Neural cell (in vitro differentiated cells): ENCODE results near the gene ZNF573. TPM values are rescaled to one million over a fixed set of nuclear protein-coding genes. Genes with fewer than 3 reads are reported as not detected.

Source experiments
- polyA plus RNA-seq: library from polyadenylated mRNA; depleted of rRNA; stranded (reverse); fragments of >200 nt; gene quantifications from 2 replicates; pipeline ENCODE4 v1.2.3, GENCODE V29; 2014
- small RNA-seq, 3 experiments: library from RNA; depleted of rRNA; stranded (forward); fragments of <200 nt; gene quantifications; one replicate each; pipeline ENCODE3, GENCODE V24; 2012

The ZNF573 gene
- polyA plus RNA-seq, 1 donor from 2014 or later: 9.1 TPM

Small RNA genes lying within 50 kb of the gene (small RNA-seq; reads per million reads assigned to genes)
- gene SELENOKP1: 0 reads per million in 3 experiments

Other genes starting within 250 kb of the ZNF573 start
- 6.5 and 7.9 TPM in 2 replicates for gene ZNF571, start 184.8 kb downstream of the ZNF573 start, polyA plus RNA-seq
- gene ZNF540, start 184.7 kb downstream of the ZNF573 start, polyA plus RNA-seq: 22.5 and 24.7 TPM in 2 replicates
- gene ZFP30, start 124.1 kb downstream of the ZNF573 start, polyA plus RNA-seq: 54.7 and 61.0 TPM in 2 replicates
- gene ZNF607, start 59.8 kb downstream of the ZNF573 start, polyA plus RNA-seq: 8.9 and 13.4 TPM in 2 replicates
- not detected in 2 replicates for gene WDR87, start 127.0 kb upstream of the ZNF573 start, polyA plus RNA-seq
- 1.5 and 2.8 TPM in 2 replicates for gene SIPA1L3, start 127.6 kb upstream of the ZNF573 start, polyA plus RNA-seq